ENCODE measurements around the gene LRBA.
"Not testable (repeated sequence)": the region's sequence is repeated elsewhere in the genome, so short reads cannot be mapped to it uniquely, and the experiment has no call there.

Gene LRBA

GRCh38 chr4:150540959-150541360, 474.1 kb downstream of the LRBA start:
- no peak for DNase-seq

GRCh38 chr4:150540536-150540935, 474.5 kb downstream of the LRBA start:
- DNase-seq = no peak

- not testable (repeated sequence) for DNase-seq
Observed at GRCh38 chr4:150537911-150538310, 477.2 kb downstream of the LRBA start.

- DNase-seq = no peak
Observed at GRCh38 chr4:150534818-150535217, 480.3 kb downstream of the LRBA start.

GRCh38 chr4:150533673-150534072, 481.4 kb downstream of the LRBA start:
- DNase-seq = no peak

GRCh38 chr4:150525321-150525868, 489.7 kb downstream of the LRBA start:
- no peak for DNase-seq

- no peak for DNase-seq
Observed at GRCh38 chr4:150518559-150518958, 496.5 kb downstream of the LRBA start.

GRCh38 chr4:150515135-150515534, 499.9 kb downstream of the LRBA start:
- no peak for DNase-seq

GRCh38 chr4:150514709-150515108, 500.4 kb downstream of the LRBA start:
- DNase-seq = no peak

- no peak for DNase-seq
Observed at GRCh38 chr4:150510176-150510865, 504.8 kb downstream of the LRBA start.

- DNase-seq = not testable (repeated sequence)
Observed at GRCh38 chr4:150507656-150508055, 507.4 kb downstream of the LRBA start.

GRCh38 chr4:150501983-150502382, 513.1 kb downstream of the LRBA start:
- no peak for DNase-seq

- DNase-seq = no peak
Observed at GRCh38 chr4:150501009-150501727, 513.9 kb downstream of the LRBA start.

- DNase-seq = no peak
Observed at GRCh38 chr4:150497612-150498011, 517.5 kb downstream of the LRBA start.

- DNase-seq = no peak
Observed at GRCh38 chr4:150495550-150495949, 519.5 kb downstream of the LRBA start.

- DNase-seq = no peak
Observed at GRCh38 chr4:150493851-150494250, 521.2 kb downstream of the LRBA start.

- DNase-seq = no peak
Observed at GRCh38 chr4:150491132-150492049, 523.7 kb downstream of the LRBA start.

GRCh38 chr4:150482581-150482980, 532.5 kb downstream of the LRBA start:
- DNase-seq = no peak

- no peak for DNase-seq
Observed at GRCh38 chr4:150479657-150480056, 535.4 kb downstream of the LRBA start.

- no peak for DNase-seq
Observed at GRCh38 chr4:150477869-150478268, 537.2 kb downstream of the LRBA start.

GRCh38 chr4:150476776-150477175, 538.3 kb downstream of the LRBA start:
- DNase-seq = no peak

- no peak for DNase-seq
Observed at GRCh38 chr4:150475763-150476162, 539.3 kb downstream of the LRBA start.

- no peak for DNase-seq
Observed at GRCh38 chr4:150464523-150464922, 550.6 kb downstream of the LRBA start.
